Suppressor macrophage (primary cell): ENCODE measurements around the gene TCEAL4.
A peak's percentile ranks its signal among the peaks of the same experiment; 100 is the strongest.
"Not testable (repeated sequence)": the region's sequence is repeated elsewhere in the genome, so short reads cannot be mapped to it uniquely, and the experiment has no call there.

Experiments used
- DNase-seq, 4 experiments: peaks; one replicate each; pipeline ENCODE4 v3.0.0-alpha.2; 2020 to 2022
- total RNA-seq, 17 experiments: gene quantifications; one replicate each; lab custom pipeline; 2026; ENCODE audit warnings: mixed read lengths in 6 of 17, inconsistent platforms in 3 of 17; lab: John Stamatoyannopoulos, UW

TCEAL4 gene
- total RNA-seq, result 8.1 to 34.9 (median 16.0) reads per million in 17 experiments

GRCh38 chrX:103585411-103586313, at the start of gene TCEAL4:
TSS of gene TCEAL4 (plus strand) at chrX:103585515. CDS start at chrX:103586676, 1,161 bp downstream.
- peak; percentile 5 to 53 (median 26) for DNase-seq

DNA sequence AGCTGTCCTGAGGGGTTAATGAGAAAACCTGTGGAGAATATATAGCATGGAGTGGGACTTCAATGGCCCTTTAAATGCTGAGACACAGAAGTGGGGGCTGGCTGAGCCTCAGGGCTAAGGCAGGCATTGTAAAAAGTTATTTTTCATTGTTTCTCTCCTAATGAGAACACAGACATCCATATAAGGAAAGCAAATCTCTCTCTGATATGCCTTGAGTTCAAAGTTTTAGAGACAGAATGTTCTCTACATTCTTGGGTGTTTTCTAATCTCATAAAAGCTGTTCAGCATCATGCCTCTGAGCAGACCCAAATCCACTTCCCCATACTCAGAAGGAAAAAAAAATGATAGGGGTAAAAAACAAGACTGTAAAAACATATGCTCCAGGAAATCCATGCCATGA, 49.2 kb upstream of the TCEAL4 start:
- DNase-seq, result no peak

DNA sequence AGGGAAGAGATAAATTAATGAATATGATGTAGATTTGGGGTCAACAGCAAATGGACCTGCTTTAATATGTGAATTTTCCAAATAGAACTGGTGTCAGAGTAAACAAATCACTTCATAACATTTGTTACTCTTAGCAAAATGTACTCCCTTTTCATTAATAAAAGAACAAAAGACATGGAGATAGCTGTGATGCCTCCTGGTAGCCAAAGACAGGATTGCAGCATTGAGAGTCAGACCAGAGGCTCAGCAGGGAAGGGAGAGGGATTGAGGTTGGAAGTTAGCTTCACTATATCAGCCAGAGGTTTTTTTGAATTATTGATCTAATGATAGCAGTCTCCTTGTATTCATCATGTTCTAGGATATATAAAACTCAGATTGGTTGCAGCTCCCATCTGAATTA, 48.6 kb upstream of the TCEAL4 start:
- DNase-seq, result no peak

DNA sequence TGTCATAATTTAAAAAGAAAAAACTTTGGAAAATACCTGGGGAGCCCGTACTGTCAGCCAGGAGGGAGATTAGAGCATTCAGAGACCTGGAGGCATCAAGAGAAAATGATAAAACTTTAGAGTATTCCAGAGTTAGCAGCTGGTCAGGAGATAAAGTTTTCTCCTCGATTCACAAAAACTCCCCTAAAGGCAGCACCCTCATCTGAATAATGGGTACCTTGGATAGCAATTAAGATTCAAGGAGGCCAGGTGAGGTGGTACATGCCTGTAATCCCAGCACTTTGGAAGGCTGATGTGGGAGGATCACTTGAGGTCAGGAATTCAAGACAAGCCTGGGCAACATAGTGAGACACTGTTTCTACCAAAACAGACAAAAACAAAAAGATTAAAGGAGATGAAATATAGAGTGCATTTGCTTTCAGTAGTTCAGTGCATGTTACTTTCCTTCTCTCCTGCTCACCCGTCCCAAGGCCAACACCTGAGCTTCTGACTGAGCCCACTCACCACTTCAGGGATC, 47.4 kb upstream of the TCEAL4 start:
- DNase-seq, result no peak

DNA sequence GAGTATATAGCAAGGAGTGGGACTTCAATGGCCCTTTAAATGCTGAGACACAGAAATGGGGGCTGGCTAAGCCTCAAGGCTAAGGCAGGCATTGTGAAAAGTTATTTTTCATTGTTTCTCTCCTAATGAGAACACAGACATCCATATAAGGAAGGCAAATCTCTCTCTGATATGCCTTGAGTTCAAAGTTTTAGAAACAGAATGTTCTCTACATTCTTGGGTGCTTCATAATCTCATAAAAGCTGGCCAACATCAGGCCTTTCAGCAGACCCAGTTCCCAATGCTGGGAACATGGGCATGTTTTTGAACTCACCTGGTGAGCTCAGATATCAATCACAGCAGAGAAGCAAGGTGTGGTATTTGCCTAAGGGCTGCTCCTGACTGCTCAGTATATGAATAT, 46.6 kb upstream of the TCEAL4 start:
- DNase-seq, result no peak

DNA sequence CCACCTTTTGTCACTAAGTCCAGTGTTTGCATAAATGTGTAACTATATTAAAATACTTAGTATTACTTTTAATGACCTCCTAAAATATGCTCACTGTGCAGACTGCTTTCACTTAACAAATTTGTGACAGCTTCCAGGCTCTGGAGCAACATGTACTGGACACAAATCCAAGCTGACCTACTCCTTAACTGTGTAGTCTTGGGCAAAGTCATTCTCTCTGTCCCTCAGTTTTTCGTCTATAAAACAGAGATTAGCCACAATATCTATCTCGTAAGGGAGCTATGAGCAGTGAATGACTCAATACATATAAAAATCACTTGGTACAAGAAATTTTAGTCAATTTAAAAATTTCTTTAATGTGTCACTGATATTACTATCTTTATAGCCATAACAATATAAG, 45.6 kb upstream of the TCEAL4 start:
- DNase-seq, result no peak

GRCh38 chrX:103540145-103540544, 45.2 kb upstream of the TCEAL4 start:
- no peak for DNase-seq

- no peak for DNase-seq
Observed at GRCh38 chrX:103549916-103550315, 35.4 kb upstream of the TCEAL4 start.

DNA sequence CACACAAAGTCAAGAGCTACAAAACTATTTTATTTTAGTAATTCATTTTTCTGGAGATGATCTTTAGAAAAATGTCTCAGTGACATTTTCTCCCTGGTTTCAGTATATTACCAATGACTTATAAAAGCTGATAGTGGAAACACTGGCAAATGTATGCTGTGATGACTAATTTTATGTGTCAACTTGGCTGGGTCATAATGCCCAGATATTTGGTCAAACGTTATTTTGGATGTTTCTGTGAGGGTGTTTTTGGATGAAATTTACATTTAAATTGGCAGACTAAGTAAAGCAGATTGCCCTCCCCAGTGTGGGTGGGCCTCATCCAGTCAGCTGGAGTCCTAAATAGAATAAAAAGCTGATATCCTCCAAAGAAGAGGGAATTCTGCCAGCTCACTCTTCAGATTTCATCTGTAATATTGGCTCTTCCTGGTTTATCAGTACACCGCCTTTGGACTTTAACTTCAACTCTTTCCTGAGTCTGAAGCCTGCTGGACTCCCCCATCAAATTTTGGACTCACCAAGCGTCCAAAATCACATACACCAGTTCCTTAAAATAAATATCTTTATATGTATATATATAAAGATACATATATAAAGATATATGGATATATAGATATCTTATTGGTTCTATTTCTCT, 34.8 kb upstream of the TCEAL4 start:
- DNase-seq, result no peak

- DNase-seq, result no peak
Observed at GRCh38 chrX:103552236-103552635, 33.1 kb upstream of the TCEAL4 start.

DNA sequence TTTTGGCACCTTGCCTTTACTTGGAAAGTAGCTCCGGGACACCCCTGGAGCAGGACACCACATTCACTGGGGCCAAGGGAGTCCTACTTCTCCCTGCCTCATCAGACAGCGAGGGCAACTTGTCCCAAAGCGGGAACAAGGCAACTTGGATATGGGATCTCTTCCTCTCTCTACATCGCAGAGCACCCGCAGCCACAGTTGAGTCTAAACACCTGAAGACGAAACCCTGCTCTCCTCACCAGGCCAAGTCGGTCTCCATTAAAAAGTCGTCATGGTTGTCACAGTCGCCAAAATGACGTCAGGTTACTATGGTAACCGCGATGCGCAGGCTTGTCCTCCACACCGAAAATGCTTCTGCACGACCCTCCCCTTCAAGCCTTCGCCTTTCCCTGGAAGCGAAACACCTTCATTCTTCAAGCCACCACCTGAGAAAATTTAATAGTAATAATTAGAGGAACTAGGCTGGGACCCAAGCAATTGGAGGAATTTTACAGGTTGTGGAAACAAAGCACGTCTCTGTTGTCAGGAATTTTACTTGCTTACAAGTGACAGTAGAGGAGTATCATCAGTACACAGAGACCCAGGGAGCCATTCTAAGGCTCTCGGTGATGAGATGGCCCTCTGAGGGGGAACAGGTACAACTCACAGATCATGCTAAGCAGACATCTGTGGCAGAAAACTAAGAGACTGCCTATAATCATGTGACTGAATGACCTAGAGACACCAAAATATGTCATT, 30.5 kb upstream of the TCEAL4 start:
- peak; percentile 38 to 57 (median 52) for DNase-seq

GRCh38 chrX:103556963-103557612, 28.2 kb upstream of the TCEAL4 start:
- no peak for DNase-seq

DNA sequence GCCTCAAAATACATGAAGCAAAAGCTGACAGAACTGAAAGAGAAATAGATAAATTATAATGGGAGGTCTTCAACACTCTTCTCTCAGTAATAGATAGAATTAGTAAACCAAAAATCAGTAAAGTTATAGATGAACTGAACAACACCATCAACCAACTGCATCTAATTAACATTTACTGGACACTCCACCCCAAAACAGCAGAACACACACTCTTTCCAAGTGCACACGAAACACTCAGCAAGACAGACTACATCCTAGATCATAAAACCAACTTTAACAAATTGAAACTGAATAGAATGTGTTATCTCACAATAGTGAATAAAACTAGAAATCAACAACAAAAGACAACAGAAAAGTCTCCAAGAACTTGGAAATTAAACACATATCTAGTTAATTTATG, 25.1 kb upstream of the TCEAL4 start:
- no peak for DNase-seq

GRCh38 chrX:103562801-103563200, 22.5 kb upstream of the TCEAL4 start:
- DNase-seq, result no peak

GRCh38 chrX:103565197-103565596, 20.1 kb upstream of the TCEAL4 start:
- DNase-seq, result no peak

- no peak for DNase-seq
Observed at GRCh38 chrX:103565752-103566151, 19.6 kb upstream of the TCEAL4 start.

DNA sequence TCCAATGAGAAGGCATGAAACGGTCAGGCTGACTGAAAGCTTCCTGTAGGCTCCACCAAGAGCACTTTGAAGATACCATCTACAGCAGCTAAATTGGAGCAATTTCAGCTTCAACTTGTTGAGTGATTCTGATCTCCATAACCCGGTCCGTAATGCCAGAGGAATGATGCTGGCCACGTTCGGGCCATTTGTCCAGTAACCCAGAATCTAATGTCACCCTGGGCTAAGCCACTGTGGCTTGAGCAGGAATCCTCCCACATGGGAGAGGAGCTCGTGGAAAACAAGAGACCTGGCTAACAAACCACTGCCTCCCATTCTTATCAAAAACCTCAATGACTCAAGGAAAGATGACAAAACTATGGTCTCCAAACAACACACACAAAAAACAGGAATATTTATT, 14.2 kb upstream of the TCEAL4 start:
- no peak for DNase-seq

DNA sequence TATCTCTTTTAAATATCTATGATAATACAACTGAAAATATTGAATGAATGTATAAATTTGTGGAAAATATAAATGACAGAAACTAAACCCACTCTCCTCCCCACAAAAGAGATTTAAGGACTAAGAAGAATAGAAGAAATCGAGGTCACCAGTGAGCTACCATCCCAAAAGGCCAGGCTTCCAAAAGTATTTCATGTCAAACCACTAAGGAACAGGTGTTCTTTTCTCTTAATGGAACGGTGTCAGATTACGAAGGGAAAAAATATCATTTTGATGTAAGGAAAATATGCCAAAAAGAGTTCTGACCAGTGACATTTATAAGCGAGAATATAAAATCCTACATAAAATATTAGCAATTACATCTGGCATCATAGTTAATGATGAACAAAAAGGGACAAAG, 13.6 kb upstream of the TCEAL4 start:
- DNase-seq, result no peak

- DNase-seq, result no peak
Observed at GRCh38 chrX:103573202-103573601, 12.1 kb upstream of the TCEAL4 start.

GRCh38 chrX:103584596-103584995, 719 bp upstream of the TCEAL4 start:
- DNase-seq, result no peak

DNA sequence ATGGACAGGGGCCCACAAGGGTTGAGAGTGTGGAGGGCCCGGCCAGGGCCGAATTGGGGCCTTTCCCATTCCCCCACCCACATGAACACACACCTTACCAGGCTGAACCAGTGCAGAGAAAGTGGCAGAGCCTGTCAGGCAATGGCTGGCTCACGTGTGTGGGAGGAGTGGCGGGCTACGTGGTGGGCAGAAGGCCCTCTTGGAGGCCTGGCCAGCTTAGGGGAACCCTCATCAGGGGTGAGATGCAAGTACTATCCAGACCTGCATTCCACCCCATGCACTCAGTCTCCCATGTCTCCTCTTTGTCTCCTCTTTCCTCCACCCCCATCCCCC, 965 bp downstream of the TCEAL4 start:
- peak in 1 of 4 experiments; percentile 2 for DNase-seq

GRCh38 chrX:103586659-103587058, 1.3 kb downstream of the TCEAL4 start:
- DNase-seq, result no peak

DNA sequence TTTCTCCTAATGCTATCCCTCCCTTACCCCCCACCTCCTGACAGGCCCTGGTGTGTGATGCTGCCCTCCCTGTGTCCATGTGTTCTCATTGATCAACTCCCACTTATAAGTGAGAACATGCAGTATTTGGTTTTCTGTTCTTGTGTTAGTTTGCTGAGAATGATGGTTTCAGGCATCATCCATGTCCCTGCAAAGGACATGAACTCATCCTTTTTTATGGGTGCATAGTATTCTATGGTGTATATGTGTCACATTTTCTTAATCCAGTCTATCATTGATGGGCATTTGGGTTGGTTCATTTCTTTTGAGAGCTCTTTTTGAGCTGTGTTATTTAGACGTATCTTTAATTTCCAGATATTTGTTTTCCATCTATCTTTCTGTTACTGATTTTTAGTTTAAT, 7.0 kb downstream of the TCEAL4 start:
- DNase-seq, result not testable (repeated sequence)
